ENCODE measurements around the gene HBP1. TPM values are rescaled to one million over a fixed set of nuclear protein-coding genes. Genes with fewer than 3 reads are reported as not detected.
A peak's percentile ranks its signal among the peaks of the same experiment; 100 is the strongest.

HBP1 gene
- total and polyA plus RNA-seq, 2 experiments from 2014 or later, result 36.0 to 52.8 TPM

DNA sequence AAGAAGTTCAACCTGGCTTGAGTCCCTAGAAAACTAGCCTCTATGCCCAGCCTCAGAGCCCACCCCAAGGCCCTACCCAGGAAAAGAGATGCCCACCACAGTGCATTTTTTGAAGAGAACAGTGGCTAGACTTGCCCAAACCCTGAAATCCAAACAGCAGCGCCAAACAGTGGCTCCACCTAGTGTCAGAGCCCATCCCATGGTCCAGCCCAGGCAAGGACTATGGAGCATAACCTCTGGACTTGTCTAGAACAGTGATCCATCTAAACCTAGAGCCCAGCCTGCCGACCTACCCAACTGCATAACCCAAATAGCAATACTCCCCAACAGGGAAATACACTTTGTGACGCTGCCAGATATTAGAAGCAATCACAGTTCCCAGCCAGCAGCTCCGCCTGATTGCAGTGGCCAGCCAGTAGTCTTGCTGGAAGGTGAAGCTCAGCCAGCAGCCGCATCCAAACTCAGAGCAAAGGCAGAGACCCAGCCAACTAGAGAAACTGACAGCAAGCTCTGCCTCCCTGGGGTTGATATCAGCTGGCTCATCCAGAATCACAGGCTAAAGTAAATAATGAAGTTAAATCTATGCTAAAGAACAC, 44.5 kb downstream of the HBP1 start:
- H3F3A ChIP-seq (replicated peaks; ENCODE audit: low read depth), result no peaks in the 10 kb centered on the region
- H2AFZ ChIP-seq, result no peak overlapping the region
- no peak overlapping the region for H3K4me3 ChIP-seq
- DNase-seq (ENCODE audit: low spot score) (no peak), ATAC-seq (peak; percentile 70)
- no peaks in the 10 kb centered on the region for H3K79me2 ChIP-seq (replicated peaks; ENCODE audit: insufficient read depth)
- peaks cover 4% of the 10 kb centered on the region; the same call in 2 of the 3 replicates for H3K36me3 Mint-ChIP-seq (ENCODE audit: low read depth)
- H4K20me1 ChIP-seq (replicated peaks; ENCODE audit: insufficient read depth), result no peaks in the 10 kb centered on the region
- no peaks in the 10 kb centered on the region for H3K36me3 ChIP-seq (ENCODE audit: insufficient read depth)
- TF ChIP-seq, protein P1, sequence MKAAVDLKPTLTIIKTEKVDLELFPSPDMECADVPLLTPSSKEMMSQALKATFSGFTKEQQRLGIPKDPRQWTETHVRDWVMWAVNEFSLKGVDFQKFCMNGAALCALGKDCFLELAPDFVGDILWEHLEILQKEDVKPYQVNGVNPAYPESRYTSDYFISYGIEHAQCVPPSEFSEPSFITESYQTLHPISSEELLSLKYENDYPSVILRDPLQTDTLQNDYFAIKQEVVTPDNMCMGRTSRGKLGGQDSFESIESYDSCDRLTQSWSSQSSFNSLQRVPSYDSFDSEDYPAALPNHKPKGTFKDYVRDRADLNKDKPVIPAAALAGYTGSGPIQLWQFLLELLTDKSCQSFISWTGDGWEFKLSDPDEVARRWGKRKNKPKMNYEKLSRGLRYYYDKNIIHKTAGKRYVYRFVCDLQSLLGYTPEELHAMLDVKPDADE (IDR thresholded peaks at IDR 0.05), result no peak
- TF ChIP-seq STAT1 (IDR thresholded peaks at IDR 0.05; ENCODE audit: unreplicated experiment) (no peak), CREB1 (CRISPR knock-in tag; IDR thresholded peaks at IDR 0.05; ENCODE audit: low read depth) (no peak), EZH2phosphoT487 (IDR thresholded peaks at IDR 0.05; ENCODE audit: unreplicated experiment) (no peak), ZNF114 (CRISPR knock-in tag; IDR thresholded peaks at IDR 0.05) (no peak), JUNB (IDR thresholded peaks at IDR 0.05; ENCODE audit: unreplicated experiment) (no peak), POLR2AphosphoS5 (IDR thresholded peaks at IDR 0.05; ENCODE audit: low read depth) (no peak)
- TF ChIP-seq, protein P2, sequence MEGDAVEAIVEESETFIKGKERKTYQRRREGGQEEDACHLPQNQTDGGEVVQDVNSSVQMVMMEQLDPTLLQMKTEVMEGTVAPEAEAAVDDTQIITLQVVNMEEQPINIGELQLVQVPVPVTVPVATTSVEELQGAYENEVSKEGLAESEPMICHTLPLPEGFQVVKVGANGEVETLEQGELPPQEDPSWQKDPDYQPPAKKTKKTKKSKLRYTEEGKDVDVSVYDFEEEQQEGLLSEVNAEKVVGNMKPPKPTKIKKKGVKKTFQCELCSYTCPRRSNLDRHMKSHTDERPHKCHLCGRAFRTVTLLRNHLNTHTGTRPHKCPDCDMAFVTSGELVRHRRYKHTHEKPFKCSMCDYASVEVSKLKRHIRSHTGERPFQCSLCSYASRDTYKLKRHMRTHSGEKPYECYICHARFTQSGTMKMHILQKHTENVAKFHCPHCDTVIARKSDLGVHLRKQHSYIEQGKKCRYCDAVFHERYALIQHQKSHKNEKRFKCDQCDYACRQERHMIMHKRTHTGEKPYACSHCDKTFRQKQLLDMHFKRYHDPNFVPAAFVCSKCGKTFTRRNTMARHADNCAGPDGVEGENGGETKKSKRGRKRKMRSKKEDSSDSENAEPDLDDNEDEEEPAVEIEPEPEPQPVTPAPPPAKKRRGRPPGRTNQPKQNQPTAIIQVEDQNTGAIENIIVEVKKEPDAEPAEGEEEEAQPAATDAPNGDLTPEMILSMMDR (conservative IDR thresholded peaks at IDR 0.05; ENCODE audit: low read depth in 2 of 2), result peak; percentile 30 to 59
- H3K9me2 ChIP-seq (ENCODE audit: insufficient read depth), result no peaks in the 10 kb centered on the region
- no peak overlapping the region for H3K27ac Mint-ChIP-seq
- H3K27me3 ChIP-seq (ENCODE audit: insufficient read depth), result no peaks in the 10 kb centered on the region
- H3K27ac ChIP-seq (ENCODE audit: low read depth), result no peak overlapping the region
- no peaks in the 10 kb centered on the region for H3K4me1 ChIP-seq (ENCODE audit: insufficient read depth)
- H3K4me1 Mint-ChIP-seq, result no peaks in the 10 kb centered on the region
- peaks cover 3% of the 10 kb centered on the region for H3K27me3 Mint-ChIP-seq (ENCODE audit: insufficient read depth, low read depth, poor library complexity)
- H3K9me3 Mint-ChIP-seq, result no peaks in the 10 kb centered on the region
- H3K4me3 Mint-ChIP-seq, result no peak overlapping the region
- no peak overlapping the region for H3K4me2 ChIP-seq

DNA sequence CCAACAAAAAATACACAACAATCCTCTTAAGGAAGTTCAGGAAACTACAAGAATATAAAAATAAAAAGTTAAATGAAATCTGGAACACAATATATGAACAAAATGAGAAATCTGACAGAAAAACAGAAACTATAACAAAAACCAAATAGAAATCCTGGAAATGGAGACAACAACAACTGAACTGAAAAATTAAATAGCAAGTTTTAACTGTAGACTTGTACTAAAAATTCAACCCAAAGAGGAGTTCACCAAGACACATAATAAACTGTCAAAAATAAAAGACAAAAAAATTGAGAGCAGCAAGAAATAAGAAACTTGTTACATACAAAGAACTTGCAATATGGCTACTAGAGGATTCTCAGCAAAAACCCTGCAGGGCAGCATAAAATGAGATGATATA, 45.1 kb downstream of the HBP1 start:
- H3K36me3 ChIP-seq (ENCODE audit: insufficient read depth), result no peaks in the 10 kb centered on the region
- DNase-seq (ENCODE audit: low spot score) (no peak), ATAC-seq (no peak)
- H3K36me3 Mint-ChIP-seq (ENCODE audit: low read depth), result peaks cover 4% of the 10 kb centered on the region; the same call in 2 of the 3 replicates
- no peak overlapping the region for H3K4me3 ChIP-seq
- no peak overlapping the region for H3K27ac Mint-ChIP-seq
- H3K4me1 ChIP-seq (ENCODE audit: insufficient read depth), result no peaks in the 10 kb centered on the region
- no peaks in the 10 kb centered on the region for H3F3A ChIP-seq (replicated peaks; ENCODE audit: low read depth)
- no peaks in the 10 kb centered on the region for H3K4me1 Mint-ChIP-seq
- H3K79me2 ChIP-seq (replicated peaks; ENCODE audit: insufficient read depth), result no peaks in the 10 kb centered on the region
- H3K27me3 Mint-ChIP-seq (ENCODE audit: insufficient read depth, low read depth, poor library complexity), result peaks cover 3% of the 10 kb centered on the region
- H3K4me2 ChIP-seq, result no peak overlapping the region
- H2AFZ ChIP-seq, result no peak overlapping the region
- H4K20me1 ChIP-seq (replicated peaks; ENCODE audit: insufficient read depth), result no peaks in the 10 kb centered on the region; the same call in 1 of the 2 replicates
- H3K27ac ChIP-seq (ENCODE audit: low read depth), result no peak overlapping the region
- no peaks in the 10 kb centered on the region for H3K9me3 Mint-ChIP-seq
- H3K9me2 ChIP-seq (ENCODE audit: insufficient read depth), result no peaks in the 10 kb centered on the region
- no peaks in the 10 kb centered on the region for H3K27me3 ChIP-seq (ENCODE audit: insufficient read depth)
- H3K4me3 Mint-ChIP-seq, result no peak overlapping the region
- no peak for TF ChIP-seq CREB1 (CRISPR knock-in tag; IDR thresholded peaks at IDR 0.05; ENCODE audit: low read depth)
- TF ChIP-seq, protein P3, sequence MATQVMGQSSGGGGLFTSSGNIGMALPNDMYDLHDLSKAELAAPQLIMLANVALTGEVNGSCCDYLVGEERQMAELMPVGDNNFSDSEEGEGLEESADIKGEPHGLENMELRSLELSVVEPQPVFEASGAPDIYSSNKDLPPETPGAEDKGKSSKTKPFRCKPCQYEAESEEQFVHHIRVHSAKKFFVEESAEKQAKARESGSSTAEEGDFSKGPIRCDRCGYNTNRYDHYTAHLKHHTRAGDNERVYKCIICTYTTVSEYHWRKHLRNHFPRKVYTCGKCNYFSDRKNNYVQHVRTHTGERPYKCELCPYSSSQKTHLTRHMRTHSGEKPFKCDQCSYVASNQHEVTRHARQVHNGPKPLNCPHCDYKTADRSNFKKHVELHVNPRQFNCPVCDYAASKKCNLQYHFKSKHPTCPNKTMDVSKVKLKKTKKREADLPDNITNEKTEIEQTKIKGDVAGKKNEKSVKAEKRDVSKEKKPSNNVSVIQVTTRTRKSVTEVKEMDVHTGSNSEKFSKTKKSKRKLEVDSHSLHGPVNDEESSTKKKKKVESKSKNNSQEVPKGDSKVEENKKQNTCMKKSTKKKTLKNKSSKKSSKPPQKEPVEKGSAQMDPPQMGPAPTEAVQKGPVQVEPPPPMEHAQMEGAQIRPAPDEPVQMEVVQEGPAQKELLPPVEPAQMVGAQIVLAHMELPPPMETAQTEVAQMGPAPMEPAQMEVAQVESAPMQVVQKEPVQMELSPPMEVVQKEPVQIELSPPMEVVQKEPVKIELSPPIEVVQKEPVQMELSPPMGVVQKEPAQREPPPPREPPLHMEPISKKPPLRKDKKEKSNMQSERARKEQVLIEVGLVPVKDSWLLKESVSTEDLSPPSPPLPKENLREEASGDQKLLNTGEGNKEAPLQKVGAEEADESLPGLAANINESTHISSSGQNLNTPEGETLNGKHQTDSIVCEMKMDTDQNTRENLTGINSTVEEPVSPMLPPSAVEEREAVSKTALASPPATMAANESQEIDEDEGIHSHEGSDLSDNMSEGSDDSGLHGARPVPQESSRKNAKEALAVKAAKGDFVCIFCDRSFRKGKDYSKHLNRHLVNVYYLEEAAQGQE (IDR thresholded peaks at IDR 0.05; ENCODE audit: unreplicated experiment), result no peak
- TF ChIP-seq JUNB (IDR thresholded peaks at IDR 0.05; ENCODE audit: unreplicated experiment), result no peak
- no peak for TF ChIP-seq ZNF331 (CRISPR knock-in tag; IDR thresholded peaks at IDR 0.05; ENCODE audit: low read depth)
